CD8-positive, alpha-beta memory T cell (primary cell): ENCODE measurements around the gene STX11. TPM values are rescaled to one million over a fixed set of nuclear protein-coding genes. Genes with fewer than 3 reads are reported as not detected.

Source experiments
- CTCF ChIA-PET: fragments of 350-600 bp; sonication (Branson Sonifier 250); formaldehyde crosslinking; loops from one replicate; lab custom pipeline; 2021; ENCODE audit warnings: antibody characterized with exemption; lab: Charles Lee
- POLR2A ChIA-PET: fragments of 350-600 bp; sonication (Branson Sonifier 250); formaldehyde crosslinking; loops from one replicate; lab custom pipeline; 2021; ENCODE audit warnings: antibody characterized with exemption; lab: Charles Lee
- DNase-seq, 5 donors: peaks; one replicate each; pipeline versions ENCODE4 v3.0.0 to v3.0.0-alpha.2; 2020 to 2022; ENCODE audit warnings: mixed read lengths in 1 of 5
- H3K27ac ChIP-seq: one replicate; pipeline ENCODE4 v1.7.0; 2013; ENCODE audit warnings: low read depth, mild to moderate bottlenecking, low read length, moderate library complexity
- H3K27me3 ChIP-seq: 2 replicates; pipeline ENCODE4 v1.7.0; 2013; ENCODE audit warnings: low read length, mild to moderate bottlenecking; ENCODE audit not compliant: insufficient read depth, poor library complexity, severe bottlenecking
- H3K36me3 ChIP-seq: 2 replicates; pipeline ENCODE4 v1.7.0; 2013; ENCODE audit warnings: mild to moderate bottlenecking, low read length, moderate library complexity; ENCODE audit not compliant: insufficient read depth
- H3K4me1 ChIP-seq: 2 replicates; pipeline ENCODE4 v1.7.0; 2013; ENCODE audit warnings: mild to moderate bottlenecking, low read length, moderate library complexity; ENCODE audit not compliant: insufficient read depth
- H3K4me3 ChIP-seq: 2 replicates; pipeline ENCODE4 v1.7.0; 2013; ENCODE audit warnings: mild to moderate bottlenecking, low read length
- H3K9me3 ChIP-seq: 2 replicates; pipeline ENCODE4 v1.7.0; 2013; ENCODE audit warnings: mild to moderate bottlenecking, low read length
- H3K27ac Mint-ChIP-seq, 8 donors: one replicate each; pipeline ENCODE4 v1.8.0; 2020 to 2021; ENCODE audit warnings: mixed read lengths in 8 of 8, mild to moderate bottlenecking in 6 of 8, inconsistent platforms in 3 of 8, moderate library complexity in 3 of 8
- H3K27me3 Mint-ChIP-seq, 2 donors: one replicate each; pipeline ENCODE4 v1.8.0; 2020 to 2021; ENCODE audit warnings: mixed read lengths in 2 of 2, mild to moderate bottlenecking in 1 of 2, moderate library complexity in 1 of 2
- H3K36me3 Mint-ChIP-seq, 3 donors: one replicate each; pipeline ENCODE4 v1.8.0; 2020 to 2021; ENCODE audit warnings: mixed read lengths in 3 of 3, inconsistent platforms in 1 of 3, mild to moderate bottlenecking in 1 of 3
- H3K4me1 Mint-ChIP-seq, 3 donors: one replicate each; pipeline ENCODE4 v1.8.0; 2020 to 2021; ENCODE audit warnings: mixed read lengths in 3 of 3, inconsistent platforms in 1 of 3, mild to moderate bottlenecking in 1 of 3
- H3K4me3 Mint-ChIP-seq, 7 donors: one replicate each; pipeline ENCODE4 v1.8.0; 2020 to 2021; ENCODE audit warnings: mixed read lengths in 7 of 7, mild to moderate bottlenecking in 6 of 7, moderate library complexity in 4 of 7, inconsistent platforms in 2 of 7
- H3K9me3 Mint-ChIP-seq, 5 donors: one replicate each; pipeline ENCODE4 v1.8.0; 2020 to 2022; ENCODE audit warnings: mixed read lengths in 5 of 5, mild to moderate bottlenecking in 3 of 5, moderate library complexity in 2 of 5, inconsistent platforms in 1 of 5
- polyA plus RNA-seq: library from polyadenylated mRNA; unstranded; fragments of 300-500 nt; fragmentation: Illumina TruSeq; gene quantifications from one replicate; pipeline ENCODE4 v1.2.3, GENCODE V29; 2021
- total RNA-seq, 2 experiments: library from RNA; stranded (reverse); gene quantifications; one replicate each; pipeline ENCODE4 v1.2.3, GENCODE V29; 2021

The STX11 gene
- total and polyA plus RNA-seq, 3 experiments from 2014 or later = 16.7 to 30.0 (median 29.2) TPM

DNA sequence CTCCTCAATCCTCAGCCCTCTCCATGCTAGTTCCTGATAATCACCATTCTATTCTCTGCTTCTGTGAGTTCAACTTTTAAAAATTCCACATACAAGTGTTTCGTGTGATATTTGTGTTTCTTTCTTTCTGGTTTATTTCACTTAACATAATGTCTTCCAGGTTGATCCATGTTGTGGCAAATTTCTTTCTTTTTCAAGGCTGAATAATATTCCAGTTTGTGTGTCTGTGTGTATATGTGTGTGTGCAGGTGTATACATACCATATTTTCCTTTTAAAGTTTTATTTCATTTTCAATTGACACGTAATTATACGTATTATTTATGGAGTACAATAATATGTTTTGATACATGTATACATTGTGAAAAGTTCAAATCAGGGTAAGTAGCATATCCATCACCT, 35.1 kb upstream of the STX11 start:
- ChIA-PET CTCF (interaction anchor here (0.9 kb wide), 1 partner anchor 10 kb away, joined by 3 read pairs; no protein-coding TSS in a partner anchor), POLR2A (no interaction called here)
- H3K4me3 Mint-ChIP-seq = no peak overlapping the region
- no peak for DNase-seq
- Histone ChIP-seq H3K4me1 (no peaks in the 10 kb centered on the region), H3K27me3 (no peaks in the 10 kb centered on the region), H3K27ac (no peak overlapping the region), H3K4me3 (no peak overlapping the region), H3K9me3 (no peaks in the 10 kb centered on the region), H3K36me3 (no peaks in the 10 kb centered on the region)
- H3K9me3 Mint-ChIP-seq = no peaks in the 10 kb centered on the region
- no peak overlapping the region for H3K27ac Mint-ChIP-seq
- H3K27me3 Mint-ChIP-seq = peaks cover 0 to 4% of the 10 kb centered on the region in 2 donors
- H3K4me1 Mint-ChIP-seq = no peaks in the 10 kb centered on the region
- peaks cover 0 to 4% (median 0%) of the 10 kb centered on the region in 3 donors for H3K36me3 Mint-ChIP-seq

DNA sequence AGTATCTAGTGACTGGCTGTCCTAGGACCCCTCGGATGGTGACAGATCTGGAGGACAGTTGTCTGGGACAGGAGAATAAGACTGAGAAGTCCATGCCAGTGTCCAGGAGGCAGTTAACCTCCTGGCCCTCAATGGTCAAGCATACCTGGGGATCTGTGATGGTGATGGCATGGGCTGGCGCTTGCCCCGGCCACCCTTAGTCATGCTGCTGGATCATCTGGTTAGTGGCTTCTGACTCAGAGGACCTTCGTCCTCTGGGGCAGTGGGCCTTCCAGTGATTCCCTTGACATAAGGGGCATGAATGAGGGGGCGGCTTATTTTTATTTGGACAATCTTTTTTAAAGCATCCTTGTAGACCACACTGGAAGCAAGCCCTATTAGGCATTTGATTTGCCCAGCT, 30.9 kb upstream of the STX11 start:
- ChIA-PET POLR2A (no interaction called here), CTCF (no interaction called here)
- no peak overlapping the region for H3K27ac ChIP-seq
- Mint-ChIP-seq H3K27ac (no peak overlapping the region), H3K9me3 (no peaks in the 10 kb centered on the region), H3K4me3 (no peak overlapping the region), H3K27me3 (peaks cover 0 to 6% of the 10 kb centered on the region in 2 donors), H3K36me3 (peaks cover 0 to 4% (median 1%) of the 10 kb centered on the region in 3 donors), H3K4me1 (peaks cover 0 to 6% (median 0%) of the 10 kb centered on the region in 3 donors)
- no peaks in the 10 kb centered on the region for H3K36me3 ChIP-seq
- no peaks in the 10 kb centered on the region for H3K9me3 ChIP-seq
- no peak overlapping the region for H3K4me3 ChIP-seq
- H3K27me3 ChIP-seq = no peaks in the 10 kb centered on the region
- no peaks in the 10 kb centered on the region for H3K4me1 ChIP-seq
- DNase-seq = no peak

- H3K36me3 Mint-ChIP-seq = peaks cover 0 to 1% (median 0%) of the 10 kb centered on the region in 3 donors
- ChIA-PET POLR2A (no interaction called here), CTCF (no interaction called here)
- Histone ChIP-seq H3K4me3 (no peak overlapping the region), H3K4me1 (no peaks in the 10 kb centered on the region), H3K27ac (no peak overlapping the region), H3K27me3 (no peaks in the 10 kb centered on the region), H3K9me3 (no peaks in the 10 kb centered on the region), H3K36me3 (no peaks in the 10 kb centered on the region)
- peaks cover 3 to 6% of the 10 kb centered on the region in 2 donors for H3K27me3 Mint-ChIP-seq
- H3K9me3 Mint-ChIP-seq = no peaks in the 10 kb centered on the region
- DNase-seq = no peak
- H3K27ac Mint-ChIP-seq = no peak overlapping the region
- H3K4me1 Mint-ChIP-seq = peaks cover 0 to 6% (median 0%) of the 10 kb centered on the region in 3 donors
- H3K4me3 Mint-ChIP-seq = no peak overlapping the region
Measured at GRCh38 chr6:144122861-144123260, 27.5 kb upstream of the STX11 start.

GRCh38 chr6:144123421-144123820, 26.9 kb upstream of the STX11 start:
- Histone ChIP-seq H3K4me3 (no peak overlapping the region), H3K27ac (peak overlapping the region; percentile 22), H3K27me3 (no peaks in the 10 kb centered on the region), H3K36me3 (no peaks in the 10 kb centered on the region), H3K9me3 (no peaks in the 10 kb centered on the region), H3K4me1 (no peaks in the 10 kb centered on the region)
- Mint-ChIP-seq H3K27me3 (peaks cover 3 to 9% of the 10 kb centered on the region in 2 donors), H3K36me3 (peaks cover 0 to 1% (median 0%) of the 10 kb centered on the region in 3 donors), H3K4me1 (peaks cover 0 to 6% (median 0%) of the 10 kb centered on the region in 3 donors), H3K27ac (peak overlapping the region in 1 of 8 donors; percentile 26), H3K4me3 (no peak overlapping the region), H3K9me3 (no peaks in the 10 kb centered on the region)
- DNase-seq = no peak
- ChIA-PET POLR2A (no interaction called here), CTCF (interaction anchor here (1.1 kb wide), 1 partner anchor 359 kb away, joined by 3 read pairs; no protein-coding TSS in a partner anchor)

DNA sequence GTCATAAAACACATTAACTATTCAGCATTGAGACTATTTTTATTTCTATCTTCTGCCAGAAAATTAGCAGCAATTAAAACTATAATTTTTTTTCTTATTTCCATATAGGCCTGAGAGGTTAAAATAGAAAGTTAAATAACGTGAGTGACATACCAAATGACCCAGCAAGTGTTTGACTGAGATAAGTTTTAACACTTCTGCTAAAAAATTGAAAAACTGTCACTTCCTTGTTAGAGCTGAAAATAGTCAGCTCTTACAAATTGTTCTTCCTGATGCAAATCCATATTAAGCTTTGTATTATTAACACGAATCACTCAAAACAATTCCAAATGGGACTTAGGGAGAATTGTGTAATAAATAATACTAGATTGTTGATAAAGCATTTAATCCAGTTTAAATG, 26.5 kb upstream of the STX11 start:
- Mint-ChIP-seq H3K36me3 (peaks cover 0 to 1% (median 0%) of the 10 kb centered on the region in 3 donors), H3K27ac (no peak overlapping the region), H3K4me3 (no peak overlapping the region), H3K4me1 (peaks cover 0 to 6% (median 0%) of the 10 kb centered on the region in 3 donors), H3K27me3 (peaks cover 3 to 12% of the 10 kb centered on the region in 2 donors), H3K9me3 (no peaks in the 10 kb centered on the region)
- Histone ChIP-seq H3K27ac (peak overlapping the region; percentile 35), H3K9me3 (no peaks in the 10 kb centered on the region), H3K4me1 (no peaks in the 10 kb centered on the region), H3K4me3 (no peak overlapping the region), H3K36me3 (no peaks in the 10 kb centered on the region), H3K27me3 (no peaks in the 10 kb centered on the region)
- ChIA-PET CTCF (interaction anchor here (1.1 kb wide), 1 partner anchor 358 kb away, joined by 3 read pairs; no protein-coding TSS in a partner anchor), POLR2A (no interaction called here)
- DNase-seq = no peak

GRCh38 chr6:144127097-144127496, 23.2 kb upstream of the STX11 start:
- ChIA-PET POLR2A (no interaction called here), CTCF (interaction anchor here (1.3 kb wide), 1 partner anchor 35 kb away, joined by 3 read pairs; no protein-coding TSS in a partner anchor)
- Mint-ChIP-seq H3K9me3 (no peaks in the 10 kb centered on the region), H3K4me1 (peaks cover 4 to 21% (median 9%) of the 10 kb centered on the region in 3 donors), H3K27me3 (peaks cover 6 to 11% of the 10 kb centered on the region in 2 donors), H3K4me3 (no peak overlapping the region), H3K36me3 (peaks cover 0 to 1% (median 0%) of the 10 kb centered on the region in 3 donors), H3K27ac (no peak overlapping the region)
- no peak for DNase-seq
- Histone ChIP-seq H3K27ac (no peak overlapping the region), H3K4me3 (no peak overlapping the region), H3K9me3 (no peaks in the 10 kb centered on the region), H3K36me3 (no peaks in the 10 kb centered on the region), H3K27me3 (no peaks in the 10 kb centered on the region), H3K4me1 (no peaks in the 10 kb centered on the region)

- Mint-ChIP-seq H3K27me3 (peaks cover 11 to 18% of the 10 kb centered on the region in 2 donors), H3K4me3 (no peak overlapping the region), H3K4me1 (peaks cover 4 to 15% (median 9%) of the 10 kb centered on the region in 3 donors), H3K36me3 (no peaks in the 10 kb centered on the region), H3K27ac (no peak overlapping the region), H3K9me3 (no peaks in the 10 kb centered on the region)
- no peak for DNase-seq
- Histone ChIP-seq H3K4me1 (no peaks in the 10 kb centered on the region), H3K27ac (no peak overlapping the region), H3K4me3 (no peak overlapping the region), H3K36me3 (no peaks in the 10 kb centered on the region), H3K27me3 (no peaks in the 10 kb centered on the region), H3K9me3 (no peaks in the 10 kb centered on the region)
- ChIA-PET POLR2A (no interaction called here), CTCF (no interaction called here)
Measured at GRCh38 chr6:144129469-144129868, 20.8 kb upstream of the STX11 start.

DNA sequence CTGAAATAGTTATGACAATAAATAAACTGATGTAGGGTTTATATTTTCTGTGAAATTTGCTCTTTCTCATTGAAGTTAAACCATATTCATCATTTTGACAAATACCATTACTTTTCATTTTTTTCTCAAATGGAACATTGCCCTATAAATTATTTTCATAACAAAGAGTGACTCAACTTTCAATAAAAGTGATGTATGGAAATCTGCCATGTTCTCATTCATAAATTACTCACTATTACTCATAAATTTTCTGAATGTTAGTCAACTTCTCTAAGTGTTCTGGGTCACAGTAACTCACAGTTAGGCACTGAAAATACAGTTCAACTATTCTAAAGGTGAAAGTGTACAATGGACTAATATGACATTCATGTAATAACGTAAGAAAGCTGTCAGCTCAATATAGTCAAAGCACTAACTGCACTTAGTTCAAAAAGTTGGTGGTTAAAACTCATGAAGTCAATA, 19.0 kb upstream of the STX11 start:
- POLR2A ChIA-PET = interaction anchor here (0.6 kb wide), 1 partner anchor 67 kb away, joined by 3 read pairs; no protein-coding TSS in a partner anchor
- CTCF ChIA-PET = no interaction called here
- H3K36me3 Mint-ChIP-seq = no peaks in the 10 kb centered on the region

More for the DNA sequence above, 19.0 kb upstream of the STX11 start:
- Histone ChIP-seq H3K4me3 (no peak overlapping the region), H3K4me1 (no peaks in the 10 kb centered on the region), H3K27ac (no peak overlapping the region), H3K27me3 (no peaks in the 10 kb centered on the region), H3K9me3 (no peaks in the 10 kb centered on the region), H3K36me3 (no peaks in the 10 kb centered on the region)
- H3K4me3 Mint-ChIP-seq = no peak overlapping the region
- peaks cover 4 to 15% (median 9%) of the 10 kb centered on the region in 3 donors for H3K4me1 Mint-ChIP-seq
- H3K27ac Mint-ChIP-seq = no peak overlapping the region
- no peak for DNase-seq
- no peaks in the 10 kb centered on the region for H3K9me3 Mint-ChIP-seq
- H3K27me3 Mint-ChIP-seq = peaks cover 11 to 18% of the 10 kb centered on the region in 2 donors
